Caco-2 (cell line): Measurements from ENCODE around the gene SH3BP5. TPM values are rescaled to one million over a fixed set of nuclear protein-coding genes. Genes with fewer than 3 reads are reported as not detected.

Source experiments
- BruUV-seq: library from RNA; stranded (reverse); fragments of 400-500 nt; replicated peaks from 2 replicates; lab custom pipeline; 2021; lab: Mats Ljungman, UMichigan
- CTCF ChIA-PET: fragments of 300-600 bp; sonication (Branson Sonifier 250); formaldehyde crosslinking; loops from one replicate; lab custom pipeline; 2022; ENCODE audit warnings: antibody characterized with exemption; lab: Charles Lee
- POLR2A ChIA-PET: fragments of 300-600 bp; sonication (Branson Sonifier 250); formaldehyde crosslinking; loops from one replicate; lab custom pipeline; 2022; ENCODE audit warnings: antibody characterized with exemption; lab: Charles Lee
- DNase-seq, 2 experiments: peaks; one replicate each; pipeline versions ENCODE4 v3.0.0 to v3.0.0-alpha.2; 2020 to 2022
- H3K27me3 ChIP-seq: replicated peaks from 2 replicates; pipeline ENCODE4 v1.6.0; 2011; ENCODE audit warnings: low read length; ENCODE audit not compliant: control insufficient read depth, insufficient read depth
- H3K36me3 ChIP-seq: 2 replicates; pipeline ENCODE4 v1.5.1; 2011; ENCODE audit warnings: low read length; ENCODE audit not compliant: control insufficient read depth, insufficient read depth
- H3K4me1 ChIP-seq: fragments of 250-450 bp; sonication (Bioruptor Pico); 2 replicates; pipeline ENCODE4 v1.5.1; 2020; ENCODE audit warnings: mild to moderate bottlenecking
- H3K4me3 ChIP-seq: 2 replicates; pipeline ENCODE4 v1.5.1; 2011; ENCODE audit warnings: low read depth, mild to moderate bottlenecking, control low read depth, low read length
- H3K9me3 ChIP-seq: fragments of 250-450 bp; sonication (Bioruptor Pico); 2 replicates; pipeline ENCODE4 v1.5.1; 2020; ENCODE audit warnings: mild to moderate bottlenecking, moderate library complexity
- H3K27ac Mint-ChIP-seq: one replicate; pipeline ENCODE4 v1.8.0; 2022; ENCODE audit warnings: mixed read lengths; ENCODE audit not compliant: unreplicated experiment
- H3K27me3 Mint-ChIP-seq: one replicate; pipeline ENCODE4 v1.8.0; 2022; ENCODE audit warnings: mixed read lengths; ENCODE audit not compliant: insufficient read depth, unreplicated experiment
- H3K36me3 Mint-ChIP-seq: one replicate; pipeline ENCODE4 v1.8.0; 2022; ENCODE audit warnings: mild to moderate bottlenecking, mixed read lengths; ENCODE audit not compliant: insufficient read depth, unreplicated experiment
- H3K4me1 Mint-ChIP-seq: one replicate; pipeline ENCODE4 v1.8.0; 2022; ENCODE audit warnings: low read depth, mixed read lengths; ENCODE audit not compliant: unreplicated experiment
- H3K4me3 Mint-ChIP-seq: one replicate; pipeline ENCODE4 v1.8.0; 2022; ENCODE audit warnings: mild to moderate bottlenecking, moderate library complexity, mixed read lengths; ENCODE audit not compliant: unreplicated experiment
- H3K9me3 Mint-ChIP-seq: one replicate; pipeline ENCODE4 v1.8.0; 2022; ENCODE audit warnings: mixed read lengths; ENCODE audit not compliant: unreplicated experiment
- intact Hi-C: fragments of 100-400 bp; cut with micrococcal nuclease; formaldehyde crosslinking; loops from one replicate; pipeline ENCODE4 v1.10.0; 2022; ENCODE audit not compliant: unreplicated experiment
- total RNA-seq: library from RNA; stranded (reverse); gene quantifications from 2 replicates; pipeline ENCODE4 v1.2.3, GENCODE V29; 2022
- TF ChIP-seq, protein P1 (sequence below), 2 experiments: fragments of 200-600 bp in 1 of 2; IDR thresholded peaks; 1 replicate in 1 of 2; 2 replicates in 1 of 2; pipeline versions ENCODE4 v1.5.1 to v1.8.0; 2011 to 2022; ENCODE audit warnings: antibody characterized with exemption in 1 of 2, control low read depth in 1 of 2, inconsistent platforms in 1 of 2, low read depth in 1 of 2, low read length in 1 of 2, mild to moderate bottlenecking in 1 of 2, moderate library complexity in 1 of 2; ENCODE audit not compliant: insufficient read depth in 1 of 2, severe bottlenecking in 1 of 2, unreplicated experiment in 1 of 2

SH3BP5 gene
- total RNA-seq, 1 experiment from 2014 or later, result 26.1 TPM

DNA sequence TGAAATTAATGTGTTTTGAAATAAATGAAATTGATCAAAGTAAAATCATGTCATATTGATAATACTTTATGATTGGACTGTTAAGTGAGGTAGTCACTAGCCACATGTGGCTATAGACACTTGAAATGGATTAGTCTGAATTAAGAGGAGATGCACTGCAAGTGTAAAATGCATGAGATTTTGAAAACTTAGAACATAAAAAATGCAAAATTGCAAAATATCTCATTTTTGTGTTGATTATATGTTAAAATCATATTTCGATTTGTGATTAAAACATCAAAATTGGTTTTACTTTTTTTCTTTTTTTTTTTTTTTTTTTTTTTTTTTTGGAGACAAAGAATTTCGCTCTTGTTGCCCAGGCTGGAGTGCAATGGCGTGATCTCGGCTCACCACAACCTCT, 103.1 kb downstream of the SH3BP5 start:
- H3K4me1 Mint-ChIP-seq, result no peaks in the 10 kb centered on the region
- no peaks in the 10 kb centered on the region for H3K27me3 Mint-ChIP-seq
- Histone ChIP-seq H3K27me3 (no peaks in the 10 kb centered on the region), H3K4me3 (no peak overlapping the region), H3K9me3 (no peaks in the 10 kb centered on the region), H3K36me3 (peaks cover 1% of the 10 kb centered on the region; the same call in 1 of the 2 replicates), H3K4me1 (no peaks in the 10 kb centered on the region)
- no peaks in the 10 kb centered on the region for H3K9me3 Mint-ChIP-seq
- peaks cover 25% of the 10 kb centered on the region for H3K36me3 Mint-ChIP-seq
- H3K27ac Mint-ChIP-seq, result no peak overlapping the region
- no peak overlapping the region for H3K4me3 Mint-ChIP-seq
- intact Hi-C loops, result no loop called here
- POLR2A ChIA-PET, result no interaction called here
- TF ChIP-seq, protein P1, sequence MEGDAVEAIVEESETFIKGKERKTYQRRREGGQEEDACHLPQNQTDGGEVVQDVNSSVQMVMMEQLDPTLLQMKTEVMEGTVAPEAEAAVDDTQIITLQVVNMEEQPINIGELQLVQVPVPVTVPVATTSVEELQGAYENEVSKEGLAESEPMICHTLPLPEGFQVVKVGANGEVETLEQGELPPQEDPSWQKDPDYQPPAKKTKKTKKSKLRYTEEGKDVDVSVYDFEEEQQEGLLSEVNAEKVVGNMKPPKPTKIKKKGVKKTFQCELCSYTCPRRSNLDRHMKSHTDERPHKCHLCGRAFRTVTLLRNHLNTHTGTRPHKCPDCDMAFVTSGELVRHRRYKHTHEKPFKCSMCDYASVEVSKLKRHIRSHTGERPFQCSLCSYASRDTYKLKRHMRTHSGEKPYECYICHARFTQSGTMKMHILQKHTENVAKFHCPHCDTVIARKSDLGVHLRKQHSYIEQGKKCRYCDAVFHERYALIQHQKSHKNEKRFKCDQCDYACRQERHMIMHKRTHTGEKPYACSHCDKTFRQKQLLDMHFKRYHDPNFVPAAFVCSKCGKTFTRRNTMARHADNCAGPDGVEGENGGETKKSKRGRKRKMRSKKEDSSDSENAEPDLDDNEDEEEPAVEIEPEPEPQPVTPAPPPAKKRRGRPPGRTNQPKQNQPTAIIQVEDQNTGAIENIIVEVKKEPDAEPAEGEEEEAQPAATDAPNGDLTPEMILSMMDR (IDR thresholded peaks at IDR 0.05; ENCODE audit: insufficient read depth in 1 of 2, low read depth in 1 of 2, low read length in 1 of 2, severe bottlenecking in 1 of 2, unreplicated experiment in 1 of 2), result no peak
- no TSS peak for BruUV-seq
- DNase-seq, result no peak
- CTCF ChIA-PET, result no interaction called here

DNA sequence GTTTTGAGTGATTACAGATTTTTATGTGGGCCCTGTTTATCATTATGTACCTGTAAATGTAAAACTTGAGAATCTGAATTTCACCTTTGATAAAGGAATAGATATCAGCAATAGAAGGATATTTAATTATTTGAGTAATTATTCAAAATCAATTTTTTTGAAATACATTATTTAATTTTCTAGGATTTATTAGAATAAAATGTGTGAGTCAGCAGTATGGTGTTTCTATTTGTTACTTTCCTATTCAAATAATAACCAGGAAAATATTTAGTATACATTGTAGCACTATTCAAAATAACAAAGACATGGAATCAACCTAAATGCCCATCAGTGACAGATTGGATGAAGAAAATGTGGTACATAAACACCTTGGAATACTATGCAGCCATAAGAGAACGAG, 104.2 kb downstream of the SH3BP5 start:
- intact Hi-C loops, result no loop called here
- TF ChIP-seq, protein P1 (IDR thresholded peaks at IDR 0.05; ENCODE audit: insufficient read depth in 1 of 2, low read depth in 1 of 2, low read length in 1 of 2, severe bottlenecking in 1 of 2, unreplicated experiment in 1 of 2), result no peak
- no peaks in the 10 kb centered on the region for H3K27me3 ChIP-seq
- Mint-ChIP-seq H3K4me3 (no peak overlapping the region), H3K36me3 (peaks cover 24% of the 10 kb centered on the region), H3K27ac (no peak overlapping the region), H3K27me3 (no peaks in the 10 kb centered on the region), H3K4me1 (no peaks in the 10 kb centered on the region), H3K9me3 (no peaks in the 10 kb centered on the region)
- no peaks in the 10 kb centered on the region for H3K9me3 ChIP-seq
- no peaks in the 10 kb centered on the region for H3K36me3 ChIP-seq
- DNase-seq, result no peak
- ChIA-PET CTCF (no interaction called here), POLR2A (no interaction called here)
- BruUV-seq, result no TSS peak
- H3K4me1 ChIP-seq, result no peaks in the 10 kb centered on the region
- no peak overlapping the region for H3K4me3 ChIP-seq

GRCh38 chr3:15223685-15224572, 108.5 kb downstream of the SH3BP5 start:
- peaks cover 43% of the 10 kb centered on the region for H3K36me3 Mint-ChIP-seq
- intact Hi-C loops, result no loop called here
- Histone ChIP-seq H3K4me1 (no peaks in the 10 kb centered on the region), H3K4me3 (no peak overlapping the region), H3K27me3 (no peaks in the 10 kb centered on the region), H3K9me3 (no peaks in the 10 kb centered on the region), H3K36me3 (peaks cover 1% of the 10 kb centered on the region)
- H3K27me3 Mint-ChIP-seq, result no peaks in the 10 kb centered on the region
- H3K4me3 Mint-ChIP-seq, result no peak overlapping the region
- ChIA-PET CTCF (no interaction called here), POLR2A (no interaction called here)
- no peaks in the 10 kb centered on the region for H3K4me1 Mint-ChIP-seq
- H3K27ac Mint-ChIP-seq, result no peak overlapping the region
- no TSS peak for BruUV-seq
- no peak for DNase-seq
- no peaks in the 10 kb centered on the region for H3K9me3 Mint-ChIP-seq
- TF ChIP-seq, protein P1 (IDR thresholded peaks at IDR 0.05; ENCODE audit: insufficient read depth in 1 of 2, low read depth in 1 of 2, low read length in 1 of 2, severe bottlenecking in 1 of 2, unreplicated experiment in 1 of 2), result no peak
